Activated CD8-positive, alpha-beta memory T cell treated with anti-CD3 and anti-CD28 coated beads, Interleukin-2, amount 50 U/mL, for 48 hours (primary cell): ENCODE measurements around the gene PRKCD.

ENCODE experiments used
- DNase-seq: peaks from one replicate; pipeline ENCODE4 v3.0.0-alpha.2; 2020

The PRKCD gene

GRCh38 chr3:53221827-53222182 lies 60.8 kb downstream of the PRKCD start:
- DNase-seq: no peak

GRCh38 chr3:53222183-53222901 lies 61.3 kb downstream of the PRKCD start:
- no peak for DNase-seq

- no peak for DNase-seq
Measured at GRCh38 chr3:53223025-53223424, 62.0 kb downstream of the PRKCD start.

DNA sequence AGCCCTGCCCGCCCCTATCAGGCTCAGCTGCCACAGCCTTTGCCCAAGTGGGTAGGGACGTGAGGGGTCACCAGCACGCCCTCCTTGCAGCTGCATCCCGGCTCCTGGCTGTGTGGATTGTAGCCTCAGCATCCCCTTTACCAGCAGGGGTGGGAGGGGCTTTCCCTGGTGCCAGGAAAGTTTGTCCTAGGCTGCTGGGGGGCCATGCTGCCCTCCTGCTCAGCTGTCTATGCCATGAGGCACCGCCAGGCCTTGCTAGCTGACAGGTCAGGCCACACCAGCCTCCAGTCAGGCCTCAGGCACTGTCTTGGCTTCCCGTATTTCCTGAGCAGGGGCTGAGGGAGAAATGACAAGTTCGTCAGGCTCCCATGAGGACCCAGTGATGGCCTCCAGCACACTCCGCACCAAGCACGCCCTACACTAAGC lies 62.5 kb downstream of the PRKCD start:
- DNase-seq: no peak

GRCh38 chr3:53224026-53224425 lies 63.0 kb downstream of the PRKCD start:
- no peak for DNase-seq

GRCh38 chr3:53224536-53224935 lies 63.5 kb downstream of the PRKCD start:
- DNase-seq: no peak

DNA sequence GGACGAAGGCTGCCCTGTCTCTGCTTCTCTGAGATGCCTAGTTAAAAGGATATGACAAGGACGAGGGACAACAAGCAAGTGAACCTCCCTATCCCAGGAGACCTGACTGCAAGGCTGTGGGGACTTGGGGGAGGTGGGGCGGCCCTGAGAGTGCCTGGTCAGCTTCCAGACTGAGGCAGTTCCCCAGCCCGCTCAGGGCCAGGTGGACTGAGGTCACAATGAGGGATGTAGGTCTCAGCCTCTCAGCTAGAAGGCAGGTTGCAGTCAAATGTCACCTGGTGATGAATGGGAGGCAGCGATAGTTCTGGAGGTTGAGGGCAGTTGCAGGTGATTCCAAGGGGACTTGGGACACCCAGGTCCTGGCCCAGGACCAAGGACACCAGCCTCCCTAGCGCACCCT lies 64.2 kb downstream of the PRKCD start:
- DNase-seq: no peak

DNA sequence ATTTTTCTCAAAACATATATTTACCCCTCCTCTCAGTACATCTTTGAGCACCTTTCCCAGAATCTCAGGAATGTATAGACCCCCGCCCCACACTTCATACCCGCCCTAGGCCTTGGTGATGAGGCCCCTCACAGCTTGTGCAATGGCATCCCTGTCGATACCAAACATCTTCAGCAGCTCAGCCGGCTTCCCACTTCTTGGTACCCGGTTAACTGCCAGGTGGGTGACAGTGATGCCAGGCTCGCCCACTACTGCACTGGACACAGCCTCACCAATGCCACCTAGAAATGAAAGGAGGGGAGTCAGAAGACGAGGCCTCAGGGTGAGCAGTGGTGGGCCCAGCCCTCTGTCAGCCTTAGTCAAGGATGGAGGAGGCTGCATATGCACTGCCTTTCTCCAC lies 64.6 kb downstream of the PRKCD start:
- DNase-seq: no peak

DNA sequence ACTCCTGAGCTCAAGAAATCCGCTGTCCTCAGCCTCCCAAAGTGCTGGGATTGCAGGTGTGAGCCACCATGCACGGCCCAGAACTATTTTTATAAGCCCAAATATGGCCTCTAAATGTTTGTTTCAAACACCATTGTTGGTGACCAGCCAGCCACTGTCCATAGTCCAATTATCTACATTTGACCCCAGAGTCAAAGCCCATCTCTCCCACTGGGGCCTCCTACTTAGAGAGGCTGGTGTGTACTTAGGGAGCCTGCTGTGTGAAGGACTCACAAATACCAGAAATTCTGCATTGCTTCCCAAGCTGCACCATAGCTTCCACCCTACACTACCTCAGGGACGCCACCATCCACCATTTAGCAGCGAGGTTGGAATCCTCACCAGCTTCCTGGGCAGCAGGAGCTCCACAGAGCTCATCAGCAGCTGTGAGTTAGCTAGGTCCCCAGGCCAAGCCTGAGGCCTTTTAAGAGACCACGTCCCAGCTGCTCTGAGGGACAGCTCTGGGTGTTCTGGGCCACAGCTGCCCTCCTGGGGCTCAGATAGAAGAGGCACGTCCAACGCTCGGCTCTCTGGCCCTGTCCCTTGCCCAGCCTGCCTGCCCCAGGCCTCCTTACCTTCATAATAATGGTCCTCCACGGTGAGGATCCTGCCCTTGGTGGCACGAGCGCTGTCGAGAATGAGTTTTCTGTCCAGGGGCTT lies 65.3 kb downstream of the PRKCD start:
- DNase-seq: no peak

- no peak for DNase-seq
Measured at GRCh38 chr3:53226841-53227407, 65.9 kb downstream of the PRKCD start.

DNA sequence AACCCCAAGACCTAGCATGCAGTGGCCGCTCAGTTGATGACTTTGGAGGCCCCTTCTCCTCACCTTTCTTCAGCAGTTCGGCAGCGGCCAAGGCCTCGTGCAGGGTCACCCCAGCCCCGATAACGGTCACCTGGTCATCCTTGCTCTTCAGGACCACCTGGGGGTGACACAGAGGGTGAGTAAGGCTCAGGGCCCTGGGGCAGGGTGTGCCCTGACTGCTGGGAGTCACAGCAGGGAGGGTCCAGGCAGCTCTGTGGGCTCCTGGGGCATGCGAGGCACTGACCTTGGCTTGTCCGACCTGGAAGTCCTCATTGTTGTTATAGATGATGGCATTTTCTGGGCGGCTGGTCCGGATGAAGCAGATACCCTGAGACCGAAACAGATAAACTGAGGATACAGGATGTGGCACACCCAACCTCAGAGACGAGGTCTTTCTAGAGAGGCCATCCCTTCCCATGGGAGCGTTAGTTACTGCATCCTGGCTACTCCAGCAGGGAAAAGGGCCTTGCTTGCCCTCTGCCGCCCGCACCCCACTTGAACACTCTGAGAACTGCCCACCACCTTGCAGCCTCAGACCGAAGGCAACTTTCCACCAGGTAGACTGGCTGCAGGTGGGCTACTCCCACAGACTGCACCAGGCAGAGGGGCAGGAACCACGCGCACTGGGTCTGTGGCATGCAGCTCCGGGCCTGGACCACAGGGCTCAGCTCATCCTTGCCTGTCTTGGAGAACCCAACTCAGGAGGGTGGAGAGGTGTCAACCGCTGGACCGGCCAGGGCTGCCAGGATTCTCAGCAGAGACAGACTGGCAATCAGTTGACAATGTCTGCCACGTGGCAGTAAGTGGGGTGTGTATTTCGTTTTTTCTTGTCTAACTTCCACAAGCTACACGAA lies 67.2 kb downstream of the PRKCD start:
- no peak for DNase-seq

DNA sequence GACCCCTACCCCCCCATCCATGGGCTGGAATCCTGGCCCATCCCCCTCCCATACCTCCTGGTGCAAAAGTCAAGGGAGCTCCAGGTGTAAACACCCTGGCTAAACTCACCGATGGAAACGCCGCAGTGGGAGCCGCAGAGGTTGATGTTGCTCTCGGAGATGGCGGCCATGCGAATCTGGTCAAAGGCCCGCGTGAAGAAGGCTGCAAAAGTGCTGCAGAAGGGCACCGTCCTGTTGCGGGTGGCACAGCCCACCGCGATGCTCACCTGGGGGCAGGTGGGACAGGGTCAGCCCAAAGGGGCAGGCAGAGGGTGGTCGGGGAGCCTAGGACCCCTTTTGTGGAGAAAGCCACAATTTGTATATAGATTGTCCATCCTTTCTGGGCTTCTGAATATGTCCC lies 68.2 kb downstream of the PRKCD start:
- DNase-seq: no peak

- DNase-seq: no peak
Measured at GRCh38 chr3:53229606-53230005, 68.6 kb downstream of the PRKCD start.

DNA sequence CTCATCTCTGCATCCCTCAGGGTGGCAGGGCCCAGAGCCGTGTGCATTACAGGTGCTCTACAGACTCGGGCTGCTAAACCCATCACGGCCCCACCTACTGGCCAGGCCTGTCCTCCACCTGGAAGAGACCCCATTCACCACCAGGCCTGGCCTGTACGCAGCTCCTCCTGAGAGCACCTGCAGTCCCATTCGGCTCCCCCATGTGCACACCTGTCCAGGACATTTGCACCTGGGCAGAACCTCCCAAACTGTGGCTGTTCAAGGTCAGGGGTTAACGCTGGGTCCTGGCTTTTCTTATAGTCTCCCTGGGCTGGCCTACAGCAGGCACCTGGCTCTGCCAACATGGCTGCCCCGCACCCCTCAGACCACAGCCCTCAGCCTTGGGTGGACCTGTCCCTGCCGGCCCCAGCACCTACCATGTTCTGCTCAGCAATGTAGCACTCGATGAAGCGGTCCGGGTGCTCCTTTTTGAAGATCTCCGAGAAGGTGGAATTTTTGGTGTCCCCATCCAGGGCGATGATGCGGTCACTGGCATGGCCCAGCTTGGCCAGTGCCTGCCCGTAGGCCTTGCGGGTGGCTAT lies 69.1 kb downstream of the PRKCD start:
- DNase-seq: no peak

- no peak for DNase-seq
Measured at GRCh38 chr3:53230789-53231188, 69.8 kb downstream of the PRKCD start.

DNA sequence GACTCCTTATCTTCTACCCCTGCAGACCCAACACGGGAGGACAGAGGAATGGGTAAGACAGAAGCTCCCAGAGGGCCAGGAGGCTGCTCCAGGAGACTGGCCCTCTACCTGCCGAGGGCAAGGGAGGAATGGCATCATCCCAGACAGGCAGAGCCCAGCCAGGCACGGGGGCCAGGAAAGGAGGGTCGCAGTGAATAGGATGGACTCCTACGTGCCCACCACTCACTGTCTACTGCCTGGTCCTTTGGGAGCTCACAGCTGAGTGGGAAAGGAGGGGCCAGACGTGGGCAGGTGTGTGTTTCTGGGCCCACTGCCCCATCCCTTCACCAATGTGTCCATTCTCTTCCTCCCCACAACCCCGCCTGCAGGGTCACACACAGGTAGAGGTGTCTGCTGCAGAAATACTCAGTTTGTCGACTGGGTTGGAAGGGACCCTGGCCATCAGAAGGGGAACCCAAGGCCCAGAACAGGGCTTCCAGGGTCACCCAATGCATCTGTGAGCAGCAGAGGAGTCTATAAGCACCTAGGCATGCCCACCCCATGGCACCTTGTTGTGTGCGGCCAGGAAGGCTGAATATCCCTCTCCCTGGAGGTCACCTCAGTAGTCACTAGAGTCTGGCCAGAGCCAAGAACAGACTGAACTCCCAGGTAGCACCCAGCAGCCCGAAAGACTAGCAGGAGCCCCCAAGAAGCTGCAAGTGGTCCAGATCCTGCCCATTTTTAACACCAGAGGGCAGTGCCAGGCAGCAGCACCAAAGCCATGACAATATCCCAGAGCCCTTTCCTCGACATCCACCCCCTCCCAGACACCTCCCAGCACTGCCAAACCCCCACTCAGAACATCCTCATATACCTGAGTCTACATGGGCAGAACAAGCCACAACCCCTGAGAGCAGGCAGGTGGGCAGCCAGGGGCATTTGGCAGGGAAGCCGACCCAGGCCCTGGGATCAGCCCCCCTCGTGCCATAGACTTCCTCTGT lies 70.8 kb downstream of the PRKCD start:
- DNase-seq: no peak

- DNase-seq: no peak
Measured at GRCh38 chr3:53232641-53233377, 71.8 kb downstream of the PRKCD start.

GRCh38 chr3:53234130-53234840 lies 73.3 kb downstream of the PRKCD start:
- DNase-seq: no peak

- no peak for DNase-seq
Measured at GRCh38 chr3:53234841-53235232, 73.8 kb downstream of the PRKCD start.

GRCh38 chr3:53235545-53235944 lies 74.5 kb downstream of the PRKCD start:
- DNase-seq: no peak
